WTC11 (cell line): Measurements from ENCODE around the gene ZNF598. TPM values are rescaled to one million over a fixed set of nuclear protein-coding genes. Genes with fewer than 3 reads are reported as not detected.

Experiments
- ATAC-seq: fragments of 200-7000 bp; cut with Tn5 transposase; 2 replicates; pipeline ENCODE4 v1.10.0; 2021; ENCODE audit warnings: mild to moderate bottlenecking, moderate library complexity
- CTCF ChIA-PET: fragments of 300-600 bp; sonication (Branson Sonifier 250); formaldehyde crosslinking; loops from one replicate; lab custom pipeline; 2021; ENCODE audit warnings: antibody characterized with exemption; lab: Charles Lee
- POLR2A ChIA-PET: fragments of 350-600 bp; sonication (Branson Sonifier 250); formaldehyde crosslinking; loops from one replicate; lab custom pipeline; 2021; ENCODE audit warnings: antibody characterized with exemption; lab: Charles Lee
- DNase-seq: peaks from one replicate; pipeline ENCODE4 v3.0.0; 2021; ENCODE audit warnings: low spot score
- H3K27ac Mint-ChIP-seq: 2 replicates; pipeline ENCODE4 v1.8.0; 2021; ENCODE audit warnings: mixed read lengths
- H3K27me3 Mint-ChIP-seq: 2 replicates; pipeline ENCODE4 v1.8.0; 2021; ENCODE audit warnings: low read depth, mild to moderate bottlenecking, moderate library complexity, mixed read lengths
- H3K36me3 Mint-ChIP-seq: 2 replicates; pipeline ENCODE4 v1.8.0; 2021; ENCODE audit warnings: mixed read lengths
- H3K4me1 Mint-ChIP-seq: 2 replicates; pipeline ENCODE4 v1.8.0; 2022; ENCODE audit warnings: mixed read lengths
- H3K4me3 Mint-ChIP-seq: 2 replicates; pipeline ENCODE4 v1.8.0; 2021; ENCODE audit warnings: mild to moderate bottlenecking, moderate library complexity, mixed read lengths
- H3K9me3 Mint-ChIP-seq: 2 replicates; pipeline ENCODE4 v1.8.0; 2021; ENCODE audit warnings: mixed read lengths
- AFF4 ChIP-seq: sonication (generic); formaldehyde crosslinking; IDR thresholded peaks from 2 replicates; pipeline ENCODE4 v1.8.1; 2023; ENCODE audit warnings: mild to moderate bottlenecking, missing genetic modification reagents, borderline replicate concordance
- AR ChIP-seq: fragments of 250-450 bp; sonication (Bioruptor Pico); IDR thresholded peaks from 2 replicates; pipeline ENCODE4 v1.9.0; 2021; ENCODE audit warnings: mild to moderate bottlenecking
- ATF6 ChIP-seq: sonication (generic); formaldehyde crosslinking; IDR thresholded peaks from 2 replicates; pipeline ENCODE4 v1.8.1; 2023; ENCODE audit warnings: mild to moderate bottlenecking, missing genetic modification reagents
- CDX4 ChIP-seq: fragments of 250-450 bp; sonication (Bioruptor Pico); IDR thresholded peaks from 2 replicates; pipeline ENCODE4 v1.9.0; 2021; ENCODE audit warnings: moderate library complexity, mild to moderate bottlenecking, inconsistent platforms, borderline replicate concordance
- E2F4 ChIP-seq: sonication (generic); formaldehyde crosslinking; IDR thresholded peaks from 2 replicates; pipeline ENCODE4 v1.8.1; 2022; ENCODE audit warnings: low read depth, mild to moderate bottlenecking, moderate library complexity, missing genetic modification reagents, borderline replicate concordance
- FOXP1 ChIP-seq: sonication (generic); formaldehyde crosslinking; IDR thresholded peaks from 2 replicates; pipeline ENCODE4 v1.8.0; 2022; ENCODE audit warnings: missing genetic modification reagents, mild to moderate bottlenecking, moderate library complexity, borderline replicate concordance
- JAZF1 ChIP-seq: fragments of 250-450 bp; sonication (Bioruptor Pico); IDR thresholded peaks from 2 replicates; pipeline ENCODE4 v1.9.0; 2021; ENCODE audit warnings: moderate library complexity, mild to moderate bottlenecking, inconsistent platforms
- MLX ChIP-seq: sonication (generic); formaldehyde crosslinking; IDR thresholded peaks from 2 replicates; pipeline ENCODE4 v1.8.1; 2023; ENCODE audit warnings: mild to moderate bottlenecking, missing genetic modification reagents, moderate library complexity
- PREB ChIP-seq: sonication (generic); formaldehyde crosslinking; IDR thresholded peaks from 2 replicates; pipeline ENCODE4 v1.8.1; 2022; ENCODE audit warnings: mild to moderate bottlenecking, missing genetic modification reagents, moderate library complexity, borderline replicate concordance
- PRRX2 ChIP-seq: fragments of 250-450 bp; sonication (Bioruptor Pico); IDR thresholded peaks from 2 replicates; pipeline ENCODE4 v1.8.0; 2021; ENCODE audit warnings: mild to moderate bottlenecking
- SMAD4 ChIP-seq: sonication (generic); formaldehyde crosslinking; IDR thresholded peaks from 2 replicates; pipeline ENCODE4 v1.8.0; 2022; ENCODE audit warnings: mild to moderate bottlenecking, missing genetic modification reagents
- TCF7 ChIP-seq: sonication (generic); formaldehyde crosslinking; IDR thresholded peaks from 2 replicates; pipeline ENCODE4 v1.8.0; 2022; ENCODE audit warnings: mild to moderate bottlenecking, low read depth, missing genetic modification reagents, moderate library complexity
- ZBTB21 ChIP-seq: sonication (generic); formaldehyde crosslinking; IDR thresholded peaks from 2 replicates; pipeline ENCODE4 v1.8.1; 2023; ENCODE audit warnings: mild to moderate bottlenecking, missing genetic modification reagents, borderline replicate concordance
- ZNF219 ChIP-seq: sonication (generic); formaldehyde crosslinking; IDR thresholded peaks from 2 replicates; pipeline ENCODE4 v1.8.0; 2023; ENCODE audit warnings: missing genetic modification reagents, mild to moderate bottlenecking, borderline replicate concordance
- ZNF396 ChIP-seq: fragments of 250-450 bp; sonication (Bioruptor Pico); IDR thresholded peaks from 2 replicates; pipeline ENCODE4 v1.8.0; 2021; ENCODE audit warnings: mild to moderate bottlenecking, moderate library complexity, borderline replicate concordance
- ZNF512 ChIP-seq: sonication (generic); formaldehyde crosslinking; IDR thresholded peaks from 2 replicates; pipeline ENCODE4 v1.8.1; 2022; ENCODE audit warnings: missing genetic modification reagents, borderline replicate concordance
- total RNA-seq: library from RNA; stranded (reverse); gene quantifications from 3 replicates; pipeline ENCODE4 v1.2.3, GENCODE V29; 2021

ZNF598 gene
- total RNA-seq, 1 experiment from 2014 or later, result 66.4 TPM

GRCh38 chr16:1980030-1980769 is 29.4 kb downstream of the ZNF598 start:
- Mint-ChIP-seq H3K27ac (no peak overlapping the region), H3K9me3 (no peaks in the 10 kb centered on the region), H3K36me3 (peaks cover 7% of the 10 kb centered on the region), H3K4me3 (peak overlapping the region; percentile 64), H3K27me3 (peaks cover 39% of the 10 kb centered on the region), H3K4me1 (peaks cover 26% of the 10 kb centered on the region)
- peak; percentile 1 for ATAC-seq
- ChIA-PET POLR2A (interaction anchor here (1.0 to 3.0 kb wide), 6 partner anchors 16 to 111 kb away, joined by 3 to 20 read pairs (median 4); partner anchors contain the start of genes MSRB1 and RPS2), CTCF (interaction anchor here (0.5 to 4.4 kb wide), 8 partner anchors 12 to 1843 kb away, joined by 3 to 19 read pairs (median 4); partner anchors contain the start of genes NUBP2, RPS2 and SPSB3)
- peak; percentile 45 for DNase-seq
- TF ChIP-seq SMAD4 (CRISPR knock-in tag) (no peak), CDX4 (CRISPR knock-in tag) (no peak), FOXP1 (CRISPR knock-in tag) (peak; percentile 90), ZNF219 (CRISPR knock-in tag) (no peak), ZNF396 (no peak), ZNF512 (CRISPR knock-in tag) (no peak), AFF4 (CRISPR knock-in tag) (no peak), PRRX2 (peak; percentile 68; the same call in 1 of the 2 replicates), ZBTB21 (CRISPR knock-in tag) (no peak), ATF6 (CRISPR knock-in tag) (no peak), TCF7 (CRISPR knock-in tag) (no peak), E2F4 (CRISPR knock-in tag) (no peak), AR (CRISPR knock-in tag) (no peak), JAZF1 (no peak), MLX (CRISPR knock-in tag) (no peak), PREB (no peak)
